ENCODE measurements around the gene LIPC. TPM values are rescaled to one million over a fixed set of nuclear protein-coding genes. Genes with fewer than 3 reads are reported as not detected.

Gene LIPC
- total and polyA plus RNA-seq, 9 of the 15 experiments (the other 6 are each of a cell fraction or from before 2014, with no cell fraction given): 0.07 to 0.41 (median 0.11) TPM; not detected in 2

DNA sequence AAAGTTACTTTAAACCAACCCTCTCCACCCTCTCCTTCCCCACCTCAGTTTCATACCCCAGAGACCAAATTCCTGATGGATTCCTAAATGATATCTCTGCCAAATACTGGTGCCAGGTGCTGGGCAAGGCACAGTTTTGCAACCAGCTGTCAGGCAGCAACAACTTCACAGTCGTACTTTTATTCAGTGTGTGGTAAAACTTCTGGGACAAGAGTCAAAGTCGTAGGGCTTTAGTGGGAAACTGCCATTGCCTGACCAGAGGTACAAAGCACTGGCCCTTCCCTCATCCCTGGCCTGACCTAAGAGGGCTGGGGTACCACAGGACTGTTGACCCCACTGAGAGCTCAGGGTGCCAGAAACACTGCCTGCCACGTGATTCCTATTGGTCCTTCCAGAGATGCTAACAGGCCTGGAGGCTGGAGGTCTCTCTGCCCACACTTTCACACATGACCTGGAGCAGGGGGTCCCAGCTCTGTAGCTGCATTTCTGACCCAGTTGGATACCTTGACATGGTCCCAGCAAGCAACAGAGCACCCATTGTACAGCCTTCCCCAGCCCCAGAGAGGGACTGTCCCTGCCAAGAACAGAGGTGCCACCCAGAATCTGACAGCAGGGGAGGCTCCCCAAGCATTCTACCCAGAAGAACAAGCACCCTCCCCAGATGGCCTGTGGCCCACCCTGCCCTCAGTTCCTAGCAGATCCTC lies 59.9 kb downstream of the LIPC start:
- 47% methylated on average over 3 of the region's 3 CpGs for WGBS (ENCODE audit: insufficient coverage, low coverage, missing lambda C conversion rate)
- Histone ChIP-seq H3K9ac (ENCODE audit: insufficient read depth in 1 of 2, low read depth in 2 of 2, low read length in 2 of 2) (no peak overlapping the region), H3K9me3 (replicated peaks; ENCODE audit: control insufficient read depth, insufficient read depth, low read depth, low read length) (no peaks in the 10 kb centered on the region; the same call in 1 of the 2 replicates), H3K79me2 (ENCODE audit: control insufficient read depth, insufficient read depth, low read length) (no peaks in the 10 kb centered on the region), H3K27me3 (ENCODE audit: control insufficient read depth in 2 of 2, insufficient read depth in 2 of 2, low read length in 2 of 2) (no peaks in the 10 kb centered on the region), H3K9me1 (ENCODE audit: control insufficient read depth, insufficient read depth, low read length) (no peaks in the 10 kb centered on the region), H3K36me3 (ENCODE audit: control insufficient read depth, insufficient read depth, low read length) (no peaks in the 10 kb centered on the region), H3K4me3 (no peak overlapping the region), H2AFZ (ENCODE audit: low read depth, low read length) (no peak overlapping the region; the same call in 1 of the 2 replicates), H3K4me2 (ENCODE audit: insufficient read depth, low read length) (no peak overlapping the region), H4K20me1 (replicated peaks; ENCODE audit: control insufficient read depth, insufficient read depth, low read length) (no peaks in the 10 kb centered on the region), H3K4me1 (replicated peaks in 1 of 2; ENCODE audit: control insufficient read depth in 2 of 2, insufficient read depth in 2 of 2, low read length in 2 of 2) (peaks cover 5 to 16% of the 10 kb centered on the region in 2 experiments; a peak in 4 of 5 replicates), H3K27ac (ENCODE audit: extremely low read depth, low read depth, low read length) (no peak overlapping the region)
- ChIA-PET POLR2A (interaction anchor here (0.7 kb wide), 2 partner anchors 16 to 69 kb away, joined by 3 to 4 read pairs; no protein-coding TSS in a partner anchor), CTCF (ENCODE audit: low intra/inter-chr PET ratio) (no interaction called here)
- DNase-seq (ENCODE audit: extremely low read depth in 1 of 4, low spot score in 3 of 4) (no peak), ATAC-seq (no peak), FAIRE-seq (no peak)
- no TSS peak for BruUV-seq (replicated peaks)
- in situ Hi-C loops (cut with MboI) (no loop called here), intact Hi-C loops (cut with micrococcal nuclease) (no loop called here)
- TF ChIP-seq ZBTB9 (CRISPR knock-in tag; IDR thresholded peaks at IDR 0.05) (no peak), FOXK1 (CRISPR knock-in tag; IDR thresholded peaks at IDR 0.05; ENCODE audit: borderline replicate concordance) (no peak), TBL1XR1 (IDR thresholded peaks at IDR 0.05; ENCODE audit: low read length in 2 of 2) (no peak), RFX7 (CRISPR knock-in tag; IDR thresholded peaks at IDR 0.05) (no peak), ZNF583 (CRISPR knock-in tag; IDR thresholded peaks at IDR 0.05) (no peak), ZNF586 (CRISPR knock-in tag; conservative IDR thresholded peaks at IDR 0.05) (no peak), SMAD4 (CRISPR knock-in tag; conservative IDR thresholded peaks at IDR 0.05) (no peak), MAFF (IDR thresholded peaks at IDR 0.05; ENCODE audit: low read length) (no peak)
